ENCODE results near the gene CALHM5.

Gene CALHM5

GRCh38 chr6:116512111-116512559 lies 696 bp downstream of the CALHM5 start:
- peak overlapping the region; percentile 90 for H3K4me3 ChIP-seq (ENCODE audit: low read length)

GRCh38 chr6:116512734-116513133 lies 1.3 kb downstream of the CALHM5 start:
- Histone ChIP-seq H3K9ac (ENCODE audit: low read length) (peak overlapping the region; percentile 90), H3K9me3 (ENCODE audit: control insufficient read depth, low read length) (no peaks in the 10 kb centered on the region), H3K36me3 (ENCODE audit: control insufficient read depth, insufficient read depth, low read length, severe bottlenecking) (peaks cover 11% of the 10 kb centered on the region), H3K4me3 (ENCODE audit: low read length) (peak overlapping the region; percentile 90), H3K4me1 (ENCODE audit: control insufficient read depth, insufficient read depth, low read length) (peaks cover 17% of the 10 kb centered on the region), H3K27me3 (replicated peaks; ENCODE audit: control insufficient read depth, insufficient read depth, low read length) (no peaks in the 10 kb centered on the region)
- peak; percentile 30 for DNase-seq (ENCODE audit: low read depth)

More at GRCh38 chr6:116512111-116512559, 696 bp downstream of the CALHM5 start:
- H3K27me3 ChIP-seq (replicated peaks; ENCODE audit: control insufficient read depth, insufficient read depth, low read length), result no peaks in the 10 kb centered on the region
- H3K36me3 ChIP-seq (ENCODE audit: control insufficient read depth, insufficient read depth, low read length, severe bottlenecking), result peaks cover 11% of the 10 kb centered on the region
- H3K9ac ChIP-seq (ENCODE audit: low read length), result peak overlapping the region; percentile 90
- peak; percentile 64 for DNase-seq (ENCODE audit: low read depth)
- H3K9me3 ChIP-seq (ENCODE audit: control insufficient read depth, low read length), result no peaks in the 10 kb centered on the region
- peaks cover 17% of the 10 kb centered on the region for H3K4me1 ChIP-seq (ENCODE audit: control insufficient read depth, insufficient read depth, low read length)

- H3K4me3 ChIP-seq (ENCODE audit: low read length), result peak overlapping the region; percentile 90
- no peaks in the 10 kb centered on the region for H3K9me3 ChIP-seq (ENCODE audit: control insufficient read depth, low read length)
- no peaks in the 10 kb centered on the region for H3K27me3 ChIP-seq (replicated peaks; ENCODE audit: control insufficient read depth, insufficient read depth, low read length)
- peak; percentile 16 for DNase-seq (ENCODE audit: low read depth)
- peak overlapping the region; percentile 90 for H3K9ac ChIP-seq (ENCODE audit: low read length)
- peaks cover 17% of the 10 kb centered on the region for H3K4me1 ChIP-seq (ENCODE audit: control insufficient read depth, insufficient read depth, low read length)
- peaks cover 11% of the 10 kb centered on the region for H3K36me3 ChIP-seq (ENCODE audit: control insufficient read depth, insufficient read depth, low read length, severe bottlenecking)
These were observed 1.9 kb downstream of the CALHM5 start for GRCh38 chr6:116513224-116513875.

- Histone ChIP-seq H3K27me3 (replicated peaks; ENCODE audit: control insufficient read depth, insufficient read depth, low read length) (no peaks in the 10 kb centered on the region), H3K4me3 (ENCODE audit: low read length) (peak overlapping the region; percentile 90), H3K36me3 (ENCODE audit: control insufficient read depth, insufficient read depth, low read length, severe bottlenecking) (peaks cover 11% of the 10 kb centered on the region), H3K4me1 (ENCODE audit: control insufficient read depth, insufficient read depth, low read length) (peaks cover 17% of the 10 kb centered on the region), H3K9me3 (ENCODE audit: control insufficient read depth, low read length) (no peaks in the 10 kb centered on the region), H3K9ac (ENCODE audit: low read length) (no peak overlapping the region)
- no peak for DNase-seq (ENCODE audit: low read depth)
These were observed 2.7 kb downstream of the CALHM5 start for GRCh38 chr6:116514111-116514510.

GRCh38 chr6:116515141-116515540 lies 3.7 kb downstream of the CALHM5 start:
- H3K9me3 ChIP-seq (ENCODE audit: control insufficient read depth, low read length), result no peaks in the 10 kb centered on the region
- H3K27me3 ChIP-seq (replicated peaks; ENCODE audit: control insufficient read depth, insufficient read depth, low read length), result no peaks in the 10 kb centered on the region
- no peak overlapping the region for H3K4me3 ChIP-seq (ENCODE audit: low read length)
- H3K4me1 ChIP-seq (ENCODE audit: control insufficient read depth, insufficient read depth, low read length), result peaks cover 17% of the 10 kb centered on the region
- DNase-seq (ENCODE audit: low read depth), result no peak
- no peak overlapping the region for H3K9ac ChIP-seq (ENCODE audit: low read length)
- H3K36me3 ChIP-seq (ENCODE audit: control insufficient read depth, insufficient read depth, low read length, severe bottlenecking), result peaks cover 11% of the 10 kb centered on the region

GRCh38 chr6:116518621-116519368 lies 7.4 kb downstream of the CALHM5 start:
- DNase-seq (ENCODE audit: low read depth), result no peak
- H3K9ac ChIP-seq (ENCODE audit: low read length), result no peak overlapping the region
- H3K9me3 ChIP-seq (ENCODE audit: control insufficient read depth, low read length), result no peaks in the 10 kb centered on the region
- H3K27me3 ChIP-seq (replicated peaks; ENCODE audit: control insufficient read depth, insufficient read depth, low read length), result no peaks in the 10 kb centered on the region
- H3K4me3 ChIP-seq (ENCODE audit: low read length), result no peak overlapping the region
- peaks cover 1% of the 10 kb centered on the region for H3K4me1 ChIP-seq (ENCODE audit: control insufficient read depth, insufficient read depth, low read length)
- H3K36me3 ChIP-seq (ENCODE audit: control insufficient read depth, insufficient read depth, low read length, severe bottlenecking), result peaks cover 11% of the 10 kb centered on the region

GRCh38 chr6:116522896-116523295 lies 11.5 kb downstream of the CALHM5 start:
- peaks cover 13% of the 10 kb centered on the region for H3K4me1 ChIP-seq (ENCODE audit: control insufficient read depth, insufficient read depth, low read length)
- no peaks in the 10 kb centered on the region for H3K36me3 ChIP-seq (ENCODE audit: control insufficient read depth, insufficient read depth, low read length, severe bottlenecking)
- H3K27me3 ChIP-seq (replicated peaks; ENCODE audit: control insufficient read depth, insufficient read depth, low read length), result no peaks in the 10 kb centered on the region
- no peaks in the 10 kb centered on the region for H3K9me3 ChIP-seq (ENCODE audit: control insufficient read depth, low read length)
- no peak overlapping the region for H3K4me3 ChIP-seq (ENCODE audit: low read length)
- H3K9ac ChIP-seq (ENCODE audit: low read length), result no peak overlapping the region
- DNase-seq (ENCODE audit: low read depth), result no peak

- DNase-seq (ENCODE audit: low read depth), result no peak
- no peak overlapping the region for H3K4me3 ChIP-seq (ENCODE audit: low read length)
- H3K9ac ChIP-seq (ENCODE audit: low read length), result no peak overlapping the region
- peaks cover 16% of the 10 kb centered on the region for H3K4me1 ChIP-seq (ENCODE audit: control insufficient read depth, insufficient read depth, low read length)
- no peaks in the 10 kb centered on the region for H3K9me3 ChIP-seq (ENCODE audit: control insufficient read depth, low read length)
- H3K36me3 ChIP-seq (ENCODE audit: control insufficient read depth, insufficient read depth, low read length, severe bottlenecking), result no peaks in the 10 kb centered on the region
- H3K27me3 ChIP-seq (replicated peaks; ENCODE audit: control insufficient read depth, insufficient read depth, low read length), result no peaks in the 10 kb centered on the region
These were observed 12.8 kb downstream of the CALHM5 start for GRCh38 chr6:116524236-116524635.

GRCh38 chr6:116528133-116528532 lies 16.7 kb downstream of the CALHM5 start:
- no peaks in the 10 kb centered on the region for H3K9me3 ChIP-seq (ENCODE audit: control insufficient read depth, low read length)
- H3K36me3 ChIP-seq (ENCODE audit: control insufficient read depth, insufficient read depth, low read length, severe bottlenecking), result no peaks in the 10 kb centered on the region
- no peaks in the 10 kb centered on the region for H3K27me3 ChIP-seq (replicated peaks; ENCODE audit: control insufficient read depth, insufficient read depth, low read length)
- peaks cover 16% of the 10 kb centered on the region for H3K4me1 ChIP-seq (ENCODE audit: control insufficient read depth, insufficient read depth, low read length)
- DNase-seq (ENCODE audit: low read depth), result no peak
- H3K4me3 ChIP-seq (ENCODE audit: low read length), result no peak overlapping the region
- H3K9ac ChIP-seq (ENCODE audit: low read length), result no peak overlapping the region

- no peak overlapping the region for H3K4me3 ChIP-seq (ENCODE audit: low read length)
- no peaks in the 10 kb centered on the region for H3K27me3 ChIP-seq (replicated peaks; ENCODE audit: control insufficient read depth, insufficient read depth, low read length)
- H3K4me1 ChIP-seq (ENCODE audit: control insufficient read depth, insufficient read depth, low read length), result peaks cover 18% of the 10 kb centered on the region
- H3K9me3 ChIP-seq (ENCODE audit: control insufficient read depth, low read length), result no peaks in the 10 kb centered on the region
- H3K36me3 ChIP-seq (ENCODE audit: control insufficient read depth, insufficient read depth, low read length, severe bottlenecking), result no peaks in the 10 kb centered on the region
- no peak overlapping the region for H3K9ac ChIP-seq (ENCODE audit: low read length)
- peak; percentile 10 for DNase-seq (ENCODE audit: low read depth)
These were observed 17.3 kb downstream of the CALHM5 start for GRCh38 chr6:116528780-116529179.

- Histone ChIP-seq H3K4me1 (ENCODE audit: control insufficient read depth, insufficient read depth, low read length) (peaks cover 21% of the 10 kb centered on the region), H3K27me3 (replicated peaks; ENCODE audit: control insufficient read depth, insufficient read depth, low read length) (no peaks in the 10 kb centered on the region), H3K36me3 (ENCODE audit: control insufficient read depth, insufficient read depth, low read length, severe bottlenecking) (no peaks in the 10 kb centered on the region), H3K9me3 (ENCODE audit: control insufficient read depth, low read length) (no peaks in the 10 kb centered on the region), H3K4me3 (ENCODE audit: low read length) (no peak overlapping the region), H3K9ac (ENCODE audit: low read length) (no peak overlapping the region)
- peak; percentile 54 for DNase-seq (ENCODE audit: low read depth)
These were observed 18.2 kb downstream of the CALHM5 start for GRCh38 chr6:116529466-116530290.

Data from adipocyte (in vitro differentiated cells).